ENCODE results near the gene CLIP3.
"Not testable (repeated sequence)": the region's sequence is repeated elsewhere in the genome, so short reads cannot be mapped to it uniquely, and the experiment has no call there.

The CLIP3 gene

GRCh38 chr19:36009220-36009619 is 23.5 kb downstream of the CLIP3 start:
- DNase-seq (ENCODE audit: low read depth in 4 of 4, low spot score in 1 of 4), result peak in 2 of 4 experiments; percentile 36 to 57

- DNase-seq (ENCODE audit: low read depth in 4 of 4, low spot score in 1 of 4), result no peak
Measured at GRCh38 chr19:36008336-36008978, 24.2 kb downstream of the CLIP3 start, which contains the start of gene SYNE4. Gene SYNE4 (minus strand): TSS chr19:36008813. CDS start chr19:36008681, 132 bp downstream.

GRCh38 chr19:36006955-36007354 is 25.7 kb downstream of the CLIP3 start:
- no peak for DNase-seq (ENCODE audit: low read depth in 4 of 4, low spot score in 1 of 4)

GRCh38 chr19:36003284-36003683 is 29.4 kb downstream of the CLIP3 start:
- no peak for DNase-seq (ENCODE audit: low read depth in 4 of 4, low spot score in 1 of 4)

- DNase-seq (ENCODE audit: low read depth in 4 of 4, low spot score in 1 of 4), result no peak
Measured at GRCh38 chr19:36001605-36002004, 31.1 kb downstream of the CLIP3 start.

GRCh38 chr19:35996777-35997176 is 35.9 kb downstream of the CLIP3 start:
- no peak for DNase-seq (ENCODE audit: low read depth in 4 of 4, low spot score in 1 of 4)

- DNase-seq (ENCODE audit: low read depth in 4 of 4, low spot score in 1 of 4), result peak; percentile 88 to 95 (median 92)
Measured at GRCh38 chr19:35995048-35995993, 37.4 kb downstream of the CLIP3 start, which contains the start of gene SDHAF1. Gene SDHAF1 (plus strand): TSS chr19:35995188. CDS start chr19:35995275, 87 bp downstream.

- DNase-seq (ENCODE audit: low read depth in 4 of 4, low spot score in 1 of 4), result no peak
Measured at GRCh38 chr19:35993923-35994598, 38.6 kb downstream of the CLIP3 start.

- DNase-seq (ENCODE audit: low read depth in 4 of 4, low spot score in 1 of 4), result no peak
Measured at GRCh38 chr19:35992907-35993765, 39.5 kb downstream of the CLIP3 start.

- DNase-seq (ENCODE audit: low read depth in 4 of 4, low spot score in 1 of 4), result no peak
Measured at GRCh38 chr19:35991731-35992450, 40.8 kb downstream of the CLIP3 start.

GRCh38 chr19:35990771-35991730 is 41.6 kb downstream of the CLIP3 start:
- DNase-seq (ENCODE audit: low read depth in 4 of 4, low spot score in 1 of 4), result no peak

GRCh38 chr19:35990156-35990555 is 42.5 kb downstream of the CLIP3 start:
- DNase-seq (ENCODE audit: low read depth in 4 of 4, low spot score in 1 of 4), result no peak

- no peak for DNase-seq (ENCODE audit: low read depth in 4 of 4, low spot score in 1 of 4)
Measured at GRCh38 chr19:35988824-35989223, 43.8 kb downstream of the CLIP3 start.

- no peak for DNase-seq (ENCODE audit: low read depth in 4 of 4, low spot score in 1 of 4)
Measured at GRCh38 chr19:35987571-35987896, 45.1 kb downstream of the CLIP3 start.

GRCh38 chr19:35986664-35987570 is 45.8 kb downstream of the CLIP3 start:
- DNase-seq (ENCODE audit: low read depth in 4 of 4, low spot score in 1 of 4), result peak in 2 of 4 experiments; percentile 11 to 31

- no peak for DNase-seq (ENCODE audit: low read depth in 4 of 4, low spot score in 1 of 4)
Measured at GRCh38 chr19:35986111-35986510, 46.6 kb downstream of the CLIP3 start.

GRCh38 chr19:35983177-35983576 is 49.5 kb downstream of the CLIP3 start:
- DNase-seq (ENCODE audit: low read depth in 4 of 4, low spot score in 1 of 4), result no peak

GRCh38 chr19:35980997-35981396 is 51.7 kb downstream of the CLIP3 start:
- not testable (repeated sequence) for DNase-seq (ENCODE audit: low read depth in 4 of 4, low spot score in 1 of 4)

Measured in stimulated activated CD4-positive, alpha-beta T cell treated with anti-CD3 and anti-CD28 coated beads, Interleukin-1b, Interleukin-23, amount 100 ng/mL, for 24 hours (primary cell).